Spinal cord (tissue), 10 donors: ENCODE results near the gene PEPD. TPM values are rescaled to one million over a fixed set of nuclear protein-coding genes. Genes with fewer than 3 reads are reported as not detected.
A peak's percentile ranks its signal among the peaks of the same experiment; 100 is the strongest.
"Not testable (repeated sequence)": the region's sequence is repeated elsewhere in the genome, so short reads cannot be mapped to it uniquely, and the experiment has no call there.

Experiments used
- DNase-seq, 6 donors: peaks; one replicate each; pipeline versions ENCODE4 v3.0.0 to v3.0.0-alpha.2; 2013 to 2015; ENCODE audit warnings: low spot score in 6 of 6, low read depth in 4 of 6
- H3K27ac ChIP-seq: one replicate; pipeline ENCODE4 v1.5.1; 2013; ENCODE audit warnings: low read depth, low read length, control low read depth
- H3K27me3 ChIP-seq: one replicate; pipeline ENCODE4 v1.6.1; 2013; ENCODE audit warnings: low read length; ENCODE audit not compliant: control insufficient read depth, insufficient read depth
- H3K36me3 ChIP-seq: one replicate; pipeline ENCODE4 v1.6.1; 2013; ENCODE audit warnings: low read length; ENCODE audit not compliant: control insufficient read depth, insufficient read depth
- H3K4me1 ChIP-seq: one replicate; pipeline ENCODE4 v1.6.1; 2013; ENCODE audit warnings: low read length; ENCODE audit not compliant: control insufficient read depth, insufficient read depth
- H3K4me3 ChIP-seq: one replicate; pipeline ENCODE4 v1.5.1; 2013; ENCODE audit warnings: low read depth, low read length, control low read depth
- H3K9me3 ChIP-seq: one replicate; pipeline ENCODE4 v1.6.1; 2013; ENCODE audit warnings: low read length; ENCODE audit not compliant: control insufficient read depth, insufficient read depth
- WGBS: methylation state at CpG from one replicate; pipeline ENCODE4 v1.1.5; 2013; ENCODE audit warnings: missing lambda C conversion rate; ENCODE audit not compliant: insufficient coverage; 5-methylcytosine and 5-hydroxymethylcytosine counted together
- polyA plus RNA-seq, 2 donors: library from polyadenylated mRNA; unstranded; fragments of 120-200 nt; gene quantifications; one replicate each; pipeline ENCODE4 v1.2.1, GENCODE V29; 2013; ENCODE audit not compliant: insufficient read length in 2 of 2
- total RNA-seq, 2 donors: library from RNA; depleted of rRNA in 1 of 2; stranded (reverse); fragments of 120-200 nt in 1 of 2; fragments of >200 nt in 1 of 2; gene quantifications; one replicate each; pipeline versions ENCODE4 v1.2.3 to v1.2.4, GENCODE V29; 2013 to 2014
- donor health status: healthy.

Gene PEPD
- total and polyA plus RNA-seq, 4 donors, result 30.0 to 62.6 (median 48.6) TPM

DNA sequence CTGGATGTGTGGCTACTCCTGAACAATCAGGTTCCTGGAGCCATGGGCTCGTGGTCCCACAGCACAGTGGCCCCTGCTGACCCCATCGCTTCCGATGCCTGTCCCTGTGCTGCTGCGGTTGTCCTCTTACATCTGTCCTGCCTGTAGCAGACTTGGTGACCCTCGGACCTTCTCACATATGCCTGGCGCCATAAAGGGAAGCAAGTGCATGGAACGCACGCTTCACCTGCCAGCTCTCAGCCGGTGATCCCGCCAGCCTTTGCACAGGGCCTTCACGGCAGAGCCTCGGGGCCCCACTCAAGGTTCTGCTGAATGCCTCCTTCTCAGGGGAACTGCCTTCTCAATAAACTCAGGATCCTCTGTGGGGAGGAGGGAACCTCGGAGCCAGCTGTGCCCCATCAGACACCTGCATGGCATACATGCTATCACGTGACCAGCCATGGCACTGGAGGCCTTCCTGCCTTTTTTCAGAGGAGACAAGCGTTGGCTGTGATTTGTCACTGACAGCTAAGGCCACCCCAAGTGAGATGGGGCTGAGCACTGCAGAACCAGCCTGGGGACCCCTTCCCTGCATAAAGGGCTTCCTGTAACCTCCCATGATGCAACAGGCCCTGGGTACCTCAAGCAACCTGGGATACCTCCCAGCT lies 24.3 kb downstream of the PEPD start:
- Histone ChIP-seq H3K9me3 (no peaks in the 10 kb centered on the region), H3K27ac (no peak overlapping the region), H3K4me3 (no peak overlapping the region), H3K27me3 (no peaks in the 10 kb centered on the region), H3K4me1 (peaks cover 16% of the 10 kb centered on the region), H3K36me3 (peaks cover 44% of the 10 kb centered on the region)
- 82% methylated on average over 15 of the region's 15 CpGs for WGBS
- DNase-seq, result peak in 1 of 6 donors; percentile 16

- H3K4me3 ChIP-seq, result no peak overlapping the region
- H3K27me3 ChIP-seq, result no peaks in the 10 kb centered on the region
- peak in 2 of 6 donors; percentile 4 to 83 for DNase-seq
- peaks cover 16% of the 10 kb centered on the region for H3K4me1 ChIP-seq
- 52% methylated on average over 27 of the region's 29 CpGs for WGBS
- H3K9me3 ChIP-seq, result no peaks in the 10 kb centered on the region
- H3K27ac ChIP-seq, result no peak overlapping the region
- H3K36me3 ChIP-seq, result peaks cover 43% of the 10 kb centered on the region
These were observed 25.3 kb downstream of the PEPD start for GRCh38 chr19:33496038-33496895.

- 92% methylated on average over 13 of the region's 14 CpGs for WGBS
- H3K4me1 ChIP-seq, result peaks cover 16% of the 10 kb centered on the region
- no peaks in the 10 kb centered on the region for H3K27me3 ChIP-seq
- H3K27ac ChIP-seq, result no peak overlapping the region
- no peak for DNase-seq
- no peak overlapping the region for H3K4me3 ChIP-seq
- H3K9me3 ChIP-seq, result no peaks in the 10 kb centered on the region
- peaks cover 32% of the 10 kb centered on the region for H3K36me3 ChIP-seq
These were observed 28.0 kb downstream of the PEPD start for GRCh38 chr19:33493401-33494275.

DNA sequence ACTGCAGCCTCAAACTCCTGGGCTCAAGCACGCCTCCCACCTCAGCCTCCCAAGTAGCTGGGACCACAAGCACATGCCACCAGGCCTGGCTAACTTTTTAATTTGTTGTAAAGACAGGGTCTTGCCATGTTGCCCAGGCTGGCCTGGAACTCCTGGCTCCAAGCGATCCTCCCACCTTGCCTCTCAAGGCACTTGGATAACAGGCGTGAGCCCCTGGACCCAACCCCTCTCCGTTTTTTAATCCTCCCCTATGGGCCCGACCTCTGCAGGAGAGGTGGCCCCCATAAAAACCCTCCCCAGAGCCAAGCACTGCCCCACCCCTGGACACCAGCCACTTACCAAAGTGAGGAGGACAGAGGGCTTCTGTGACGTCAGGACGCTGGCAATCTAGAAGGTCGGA lies 28.6 kb downstream of the PEPD start:
- 73% methylated on average over 3 of the region's 8 CpGs for WGBS

DNA sequence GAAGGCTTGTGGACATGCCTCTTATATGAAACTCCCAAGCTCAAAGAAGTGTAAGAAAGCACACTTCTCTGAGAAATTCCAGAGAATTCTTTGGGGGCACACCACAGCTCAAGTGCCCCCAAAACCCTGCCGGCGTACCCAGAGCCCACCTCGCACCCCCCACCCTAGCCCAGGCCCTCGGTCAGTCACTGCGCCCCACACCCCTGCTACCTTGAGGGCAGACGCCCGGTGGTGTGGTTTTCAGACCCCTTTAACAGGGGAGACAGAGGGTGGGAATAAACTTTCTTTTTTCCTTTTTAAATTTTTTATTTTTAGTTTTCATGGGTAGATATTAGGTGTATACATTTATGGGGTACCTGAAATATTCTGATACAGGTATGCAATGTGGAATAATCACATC lies 29.5 kb downstream of the PEPD start:
- H3K4me3 ChIP-seq, result no peak overlapping the region
- H3K27ac ChIP-seq, result no peak overlapping the region
- no peak for DNase-seq
- H3K36me3 ChIP-seq, result peaks cover 32% of the 10 kb centered on the region
- H3K9me3 ChIP-seq, result no peaks in the 10 kb centered on the region
- WGBS, result no CpG with 5 or more reads among the region's 7 CpGs
- peaks cover 26% of the 10 kb centered on the region for H3K4me1 ChIP-seq
- H3K27me3 ChIP-seq, result no peaks in the 10 kb centered on the region

More for the DNA sequence above, 28.6 kb downstream of the PEPD start:
- DNase-seq, result no peak
- Histone ChIP-seq H3K36me3 (peaks cover 30% of the 10 kb centered on the region), H3K27ac (no peak overlapping the region), H3K9me3 (no peaks in the 10 kb centered on the region), H3K4me1 (peaks cover 20% of the 10 kb centered on the region), H3K27me3 (no peaks in the 10 kb centered on the region), H3K4me3 (no peak overlapping the region)

DNA sequence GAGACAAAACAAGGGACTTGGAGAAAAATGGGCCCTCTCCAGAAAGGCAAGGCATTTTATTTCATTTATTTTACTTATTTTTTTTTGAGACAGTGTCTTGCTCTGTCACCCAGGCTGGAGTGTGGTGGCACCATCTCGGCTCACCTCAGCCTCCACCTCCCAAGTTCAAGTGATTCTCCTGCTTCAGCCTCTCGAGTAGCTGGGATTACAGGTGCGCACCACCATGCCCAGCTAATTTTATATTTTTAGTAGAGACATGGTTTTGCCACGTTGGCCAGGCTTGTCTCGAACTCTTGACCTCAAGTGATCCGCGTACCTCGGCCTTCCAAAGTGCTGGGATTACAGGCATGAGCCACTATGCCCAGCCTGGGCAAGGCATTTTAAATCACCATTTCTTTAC lies 31.0 kb downstream of the PEPD start:
- not testable (repeated sequence) for DNase-seq, H3K27ac ChIP-seq, H3K9me3 ChIP-seq, H3K4me3 ChIP-seq, H3K27me3 ChIP-seq
- H3K36me3 ChIP-seq, result peaks cover 38% of the 10 kb centered on the region
- peaks cover 20% of the 10 kb centered on the region for H3K4me1 ChIP-seq
- WGBS, result no CpG with 5 or more reads among the region's 8 CpGs

DNA sequence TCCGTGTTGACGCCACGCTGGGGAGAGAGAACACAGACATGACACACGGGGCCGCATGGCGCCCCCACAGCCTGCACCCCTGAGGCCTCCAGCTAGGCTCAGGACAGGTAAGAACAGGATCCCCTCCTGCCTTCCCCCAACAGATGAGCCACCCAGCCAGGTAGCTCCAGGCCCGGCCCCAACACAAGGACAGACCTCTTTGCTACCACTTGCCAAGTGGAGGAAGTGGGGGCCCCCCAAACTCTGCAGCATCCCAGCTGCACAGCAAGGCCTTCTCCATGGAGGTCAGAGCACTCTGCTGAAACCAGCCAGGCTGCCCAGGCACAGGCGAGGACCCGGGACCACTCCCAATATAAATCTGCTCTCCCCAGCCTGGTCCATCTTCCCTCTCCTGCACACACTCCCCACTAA lies 31.5 kb downstream of the PEPD start:
- H3K27me3 ChIP-seq, result no peaks in the 10 kb centered on the region
- H3K9me3 ChIP-seq, result no peaks in the 10 kb centered on the region
- no peak overlapping the region for H3K27ac ChIP-seq
- DNase-seq, result no peak
- H3K36me3 ChIP-seq, result peaks cover 38% of the 10 kb centered on the region
- no peak overlapping the region for H3K4me3 ChIP-seq
- WGBS, result 70% methylated on average over 7 of the region's 9 CpGs
- H3K4me1 ChIP-seq, result peaks cover 20% of the 10 kb centered on the region

DNA sequence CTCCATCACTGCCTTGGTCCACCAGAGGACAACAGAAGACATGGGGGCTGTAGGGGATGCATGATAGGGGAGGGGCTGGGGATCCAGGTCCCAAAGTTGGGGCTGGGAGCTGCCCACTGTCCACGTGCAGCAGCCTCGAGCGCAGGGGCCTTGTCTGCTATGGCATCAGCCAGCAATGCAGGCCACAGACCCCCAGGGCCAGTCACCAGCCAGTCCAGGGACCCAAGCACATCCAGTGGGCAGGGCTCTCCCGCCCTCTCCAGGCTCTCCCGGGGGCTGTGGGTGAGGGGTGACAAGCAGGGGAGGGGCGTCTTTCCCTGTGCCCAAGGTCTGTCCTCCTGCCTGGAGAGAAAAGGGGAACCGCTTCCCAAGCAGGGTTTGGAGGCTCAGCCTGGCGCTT lies 32.8 kb downstream of the PEPD start:
- Histone ChIP-seq H3K36me3 (peaks cover 38% of the 10 kb centered on the region), H3K4me1 (peaks cover 20% of the 10 kb centered on the region), H3K27ac (no peak overlapping the region), H3K9me3 (no peaks in the 10 kb centered on the region), H3K4me3 (no peak overlapping the region), H3K27me3 (no peaks in the 10 kb centered on the region)
- DNase-seq, result no peak
- 79% methylated on average over 6 of the region's 8 CpGs for WGBS
